ENCODE measurements around the gene GRAP. TPM values are rescaled to one million over a fixed set of nuclear protein-coding genes. Genes with fewer than 3 reads are reported as not detected.
"Not testable (repeated sequence)": the region's sequence is repeated elsewhere in the genome, so short reads cannot be mapped to it uniquely, and the experiment has no call there.

GRAP gene
- total RNA-seq, 2 donors from 2014 or later = 1.6 to 3.2 TPM

DNA sequence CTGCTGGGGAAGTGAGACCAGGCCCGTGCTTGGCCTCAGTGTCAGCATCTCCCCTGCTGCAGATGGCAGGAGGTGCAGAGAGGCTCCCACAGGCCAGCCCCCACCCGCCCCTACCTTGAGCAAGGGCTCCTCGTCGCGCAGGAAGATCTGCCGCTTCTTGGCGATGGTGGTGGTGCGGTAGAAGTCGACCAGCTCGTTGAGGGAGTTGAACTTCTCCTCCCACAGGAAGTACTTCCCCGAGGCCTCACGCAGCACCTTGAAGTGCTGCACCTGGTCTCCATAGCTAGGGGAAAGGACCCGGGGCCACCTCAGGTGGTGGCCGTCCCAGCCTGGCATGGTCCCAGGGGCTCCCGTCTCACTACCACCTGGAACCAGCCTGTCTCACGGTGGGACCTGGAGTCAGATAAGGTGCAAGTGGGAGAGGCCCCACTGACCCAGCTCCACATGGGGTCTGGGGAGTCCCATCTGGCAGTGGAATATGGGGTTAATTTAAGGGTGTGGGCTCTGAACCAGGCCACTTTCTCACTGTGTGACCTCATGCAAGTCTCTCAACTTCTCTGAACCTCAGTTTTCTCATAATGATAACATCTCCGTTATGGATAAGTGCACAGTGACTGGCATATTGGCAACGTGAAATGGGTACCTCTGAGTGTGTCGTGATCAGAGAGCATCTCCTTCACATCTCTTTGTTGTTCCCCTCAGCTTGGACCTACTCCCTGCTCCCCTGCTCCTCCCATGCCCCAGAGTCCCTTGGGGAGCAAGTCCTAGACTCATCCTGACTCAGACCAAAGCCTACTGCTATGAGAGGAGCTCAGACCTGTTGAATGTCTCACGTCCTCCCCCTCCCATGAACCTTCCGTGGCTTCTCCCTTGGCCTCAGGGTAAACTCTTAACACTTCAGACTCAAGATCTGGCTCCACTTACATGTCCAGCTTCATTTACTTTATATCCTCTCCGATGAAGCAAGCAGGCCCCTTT is 22.4 kb downstream of the GRAP start:
- H3K27ac ChIP-seq = no peak overlapping the region
- no peak for DNase-seq (ENCODE audit: low spot score)

DNA sequence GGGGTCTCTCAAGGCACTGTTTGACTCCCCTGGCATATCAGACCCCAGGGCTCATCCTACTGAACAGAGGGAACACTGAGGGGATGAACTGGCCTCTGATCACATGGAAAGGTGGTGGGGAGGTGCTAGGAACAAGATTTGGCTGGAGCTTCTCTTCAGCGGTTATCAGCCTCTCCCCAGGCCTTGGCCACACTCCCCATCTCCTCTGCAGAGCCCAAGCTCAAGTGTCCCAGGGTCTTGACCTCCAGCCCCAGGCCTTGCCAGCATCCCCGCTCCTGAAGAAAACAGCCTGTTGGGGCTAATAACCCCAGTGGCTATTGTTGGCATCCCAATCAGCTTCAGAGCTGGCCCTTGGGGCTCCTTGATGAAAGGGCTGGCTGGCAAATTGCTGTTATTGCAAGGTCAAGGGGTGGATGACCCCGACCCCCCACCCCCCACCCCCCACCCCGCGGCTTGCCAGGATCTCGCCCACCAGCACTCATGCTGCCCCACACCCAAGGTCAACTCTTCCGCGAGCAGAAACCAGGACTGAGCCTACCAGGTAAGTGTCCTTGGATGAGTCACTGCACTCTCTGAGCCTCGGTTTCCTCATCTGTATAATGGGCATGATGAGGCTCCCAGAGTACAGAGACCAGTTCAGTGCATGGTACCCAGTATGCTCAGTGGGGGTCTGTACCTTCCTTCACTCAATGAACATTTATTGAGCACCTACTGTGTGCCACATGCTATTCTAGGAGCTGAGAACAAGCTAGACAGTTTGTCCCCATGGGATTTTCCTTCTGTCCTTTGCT is 23.4 kb downstream of the GRAP start:
- no peaks in the 10 kb centered on the region for H3K9me3 ChIP-seq
- no peaks in the 10 kb centered on the region for H3K27me3 ChIP-seq (replicated peaks; ENCODE audit: insufficient read depth)
- ATAC-seq (ENCODE audit: insufficient number of reproducible peaks, low FRiP score, low read depth) = no peak
- no peak overlapping the region for H3K27ac ChIP-seq
- TF ChIP-seq, protein P1, sequence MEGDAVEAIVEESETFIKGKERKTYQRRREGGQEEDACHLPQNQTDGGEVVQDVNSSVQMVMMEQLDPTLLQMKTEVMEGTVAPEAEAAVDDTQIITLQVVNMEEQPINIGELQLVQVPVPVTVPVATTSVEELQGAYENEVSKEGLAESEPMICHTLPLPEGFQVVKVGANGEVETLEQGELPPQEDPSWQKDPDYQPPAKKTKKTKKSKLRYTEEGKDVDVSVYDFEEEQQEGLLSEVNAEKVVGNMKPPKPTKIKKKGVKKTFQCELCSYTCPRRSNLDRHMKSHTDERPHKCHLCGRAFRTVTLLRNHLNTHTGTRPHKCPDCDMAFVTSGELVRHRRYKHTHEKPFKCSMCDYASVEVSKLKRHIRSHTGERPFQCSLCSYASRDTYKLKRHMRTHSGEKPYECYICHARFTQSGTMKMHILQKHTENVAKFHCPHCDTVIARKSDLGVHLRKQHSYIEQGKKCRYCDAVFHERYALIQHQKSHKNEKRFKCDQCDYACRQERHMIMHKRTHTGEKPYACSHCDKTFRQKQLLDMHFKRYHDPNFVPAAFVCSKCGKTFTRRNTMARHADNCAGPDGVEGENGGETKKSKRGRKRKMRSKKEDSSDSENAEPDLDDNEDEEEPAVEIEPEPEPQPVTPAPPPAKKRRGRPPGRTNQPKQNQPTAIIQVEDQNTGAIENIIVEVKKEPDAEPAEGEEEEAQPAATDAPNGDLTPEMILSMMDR (IDR thresholded peaks at IDR 0.05) = no peak
- DNase-seq (ENCODE audit: low spot score) = no peak
- no peak overlapping the region for H3K4me3 ChIP-seq
- no peaks in the 10 kb centered on the region for H3K36me3 ChIP-seq
- no peaks in the 10 kb centered on the region for H3K4me1 ChIP-seq (ENCODE audit: control insufficient read depth in 1 of 2, low read depth in 2 of 2)

More for the DNA sequence above, 22.4 kb downstream of the GRAP start:
- TF ChIP-seq, protein P1 (IDR thresholded peaks at IDR 0.05) = no peak
- H3K27me3 ChIP-seq (replicated peaks; ENCODE audit: insufficient read depth) = no peaks in the 10 kb centered on the region
- no peak overlapping the region for H3K4me3 ChIP-seq
- no peak for ATAC-seq (ENCODE audit: insufficient number of reproducible peaks, low FRiP score, low read depth)
- H3K4me1 ChIP-seq (ENCODE audit: control insufficient read depth in 1 of 2, low read depth in 2 of 2) = no peaks in the 10 kb centered on the region
- no peaks in the 10 kb centered on the region for H3K9me3 ChIP-seq
- H3K36me3 ChIP-seq = no peaks in the 10 kb centered on the region

DNA sequence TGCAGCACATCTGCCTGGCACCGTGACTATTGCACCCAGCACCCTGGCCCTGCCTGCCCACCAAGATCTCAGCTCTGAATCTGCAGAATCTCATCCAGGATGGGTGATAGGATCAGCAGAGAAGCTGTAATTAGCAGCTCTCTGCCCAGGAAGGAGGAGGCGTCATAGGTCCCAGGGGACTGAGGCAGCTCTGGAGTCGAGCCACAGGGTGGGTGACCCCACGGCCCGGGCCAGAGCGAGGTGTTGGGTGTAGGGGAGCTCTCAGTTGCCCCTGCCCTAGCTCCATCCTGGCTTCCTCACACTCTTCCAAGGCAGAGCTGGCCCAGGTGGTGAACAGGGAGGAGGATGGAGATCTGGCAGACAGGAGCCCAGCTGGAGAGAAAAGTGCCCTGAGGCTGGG is 24.0 kb downstream of the GRAP start:
- Histone ChIP-seq H3K4me3 (no peak overlapping the region), H3K9me3 (no peaks in the 10 kb centered on the region), H3K4me1 (ENCODE audit: control insufficient read depth in 1 of 2, low read depth in 2 of 2) (no peaks in the 10 kb centered on the region), H3K27me3 (replicated peaks; ENCODE audit: insufficient read depth) (no peaks in the 10 kb centered on the region), H3K27ac (no peak overlapping the region), H3K36me3 (no peaks in the 10 kb centered on the region)
- TF ChIP-seq, protein P1 (IDR thresholded peaks at IDR 0.05) = no peak
- DNase-seq (ENCODE audit: low spot score) (no peak), ATAC-seq (ENCODE audit: insufficient number of reproducible peaks, low FRiP score, low read depth) (no peak)

DNA sequence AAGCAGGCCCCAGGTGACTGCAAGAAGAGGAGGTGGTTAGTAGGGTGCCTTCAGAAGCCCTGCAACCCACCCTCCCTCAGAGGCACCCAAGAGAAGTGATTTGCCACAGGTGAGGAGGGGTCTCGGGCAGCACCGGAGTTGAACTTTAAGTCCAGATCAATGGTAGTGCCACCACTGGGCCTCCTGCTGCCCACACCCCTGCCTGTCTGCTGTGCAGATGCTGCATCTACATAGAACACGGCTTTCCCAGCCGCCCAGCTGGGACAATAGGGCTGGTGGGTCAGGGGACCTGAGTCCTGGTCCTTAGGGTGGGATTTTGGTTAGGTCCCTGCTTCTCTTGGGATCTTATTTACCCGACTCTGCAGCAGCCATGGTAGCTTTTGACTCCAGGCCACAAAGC is 24.6 kb downstream of the GRAP start:
- H3K4me3 ChIP-seq = no peak overlapping the region
- no peak overlapping the region for H3K27ac ChIP-seq
- no peaks in the 10 kb centered on the region for H3K27me3 ChIP-seq (replicated peaks; ENCODE audit: insufficient read depth)
- TF ChIP-seq, protein P1 (IDR thresholded peaks at IDR 0.05) = no peak
- H3K4me1 ChIP-seq (ENCODE audit: control insufficient read depth in 1 of 2, low read depth in 2 of 2) = no peaks in the 10 kb centered on the region
- no peaks in the 10 kb centered on the region for H3K9me3 ChIP-seq
- no peaks in the 10 kb centered on the region for H3K36me3 ChIP-seq
- DNase-seq (ENCODE audit: low spot score) = no peak
- ATAC-seq (ENCODE audit: insufficient number of reproducible peaks, low FRiP score, low read depth) = no peak

DNA sequence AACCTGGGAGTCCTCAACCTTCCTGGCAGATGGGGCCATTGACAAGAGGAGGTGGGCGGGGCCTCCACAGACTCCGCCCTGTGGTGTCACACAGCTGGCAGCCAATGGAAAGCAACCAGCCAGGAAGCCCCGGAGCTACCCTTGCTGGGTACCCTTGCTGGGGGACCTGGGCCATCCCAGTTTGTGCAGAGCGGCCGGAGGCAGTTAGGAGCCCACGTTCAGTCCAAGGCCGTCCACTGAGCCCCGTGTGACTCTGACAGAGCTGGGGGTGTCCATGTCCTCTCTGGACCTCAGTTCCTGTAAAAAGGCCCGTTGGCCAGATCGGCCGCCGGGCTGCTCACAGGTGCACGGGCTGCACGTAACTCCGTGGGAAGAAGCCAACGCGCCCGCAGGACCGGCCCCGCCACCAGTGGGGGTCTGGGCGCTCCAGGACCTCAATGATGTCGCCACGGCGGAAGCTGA is 25.1 kb downstream of the GRAP start:
- H3K4me1 ChIP-seq (ENCODE audit: control insufficient read depth in 1 of 2, low read depth in 2 of 2) = no peaks in the 10 kb centered on the region
- no peaks in the 10 kb centered on the region for H3K9me3 ChIP-seq
- DNase-seq (ENCODE audit: low spot score) = no peak
- no peak overlapping the region for H3K4me3 ChIP-seq
- ATAC-seq (ENCODE audit: insufficient number of reproducible peaks, low FRiP score, low read depth) = no peak
- no peaks in the 10 kb centered on the region for H3K27me3 ChIP-seq (replicated peaks; ENCODE audit: insufficient read depth)
- TF ChIP-seq, protein P1 (IDR thresholded peaks at IDR 0.05) = no peak
- H3K27ac ChIP-seq = no peak overlapping the region
- H3K36me3 ChIP-seq = no peaks in the 10 kb centered on the region

DNA sequence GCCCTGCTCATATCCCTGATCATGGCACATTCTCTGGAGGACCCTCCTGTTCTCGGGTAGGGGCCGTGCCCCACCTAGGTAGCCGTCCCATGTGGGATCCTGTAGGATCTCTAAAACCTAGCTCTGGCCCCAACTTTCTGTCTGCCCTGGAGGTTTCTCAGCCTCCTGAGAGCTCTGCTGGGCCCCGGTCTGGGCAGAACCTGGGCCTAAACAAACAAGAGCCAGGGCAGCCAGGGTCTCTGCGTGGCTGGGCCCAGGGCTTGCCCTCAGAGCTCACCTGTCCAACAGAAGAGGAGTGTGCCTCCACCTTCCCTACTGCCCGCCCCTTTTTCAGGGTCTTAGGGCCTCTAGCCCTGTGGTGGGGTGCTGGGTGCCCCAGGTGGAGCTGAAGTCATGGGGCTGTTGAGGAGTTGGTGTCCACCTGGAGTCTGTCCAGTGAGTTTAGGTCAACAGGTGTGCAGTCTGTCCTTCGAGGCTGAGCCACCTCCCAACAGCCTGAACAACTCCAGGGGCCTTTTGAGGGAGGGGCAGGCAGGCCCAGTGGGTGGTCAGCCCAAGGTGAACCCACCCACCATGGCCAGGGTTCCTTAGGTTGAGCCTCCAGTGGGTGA is 25.6 kb downstream of the GRAP start:
- H3K36me3 ChIP-seq; H3K9me3 ChIP-seq; H3K27ac ChIP-seq; ATAC-seq (ENCODE audit: insufficient number of reproducible peaks, low FRiP score, low read depth); DNase-seq (ENCODE audit: low spot score); H3K4me1 ChIP-seq (ENCODE audit: control insufficient read depth in 1 of 2, low read depth in 2 of 2); H3K4me3 ChIP-seq; H3K27me3 ChIP-seq (replicated peaks; ENCODE audit: insufficient read depth): not testable (repeated sequence)

Data from thoracic aorta (tissue), 2 donors.